Endothelial cell (in vitro differentiated cells): ENCODE data around the gene ZNF473. TPM values are rescaled to one million over a fixed set of nuclear protein-coding genes. Genes with fewer than 3 reads are reported as not detected.

Experiments used
- DNase-seq: peaks from one replicate; pipeline ENCODE4 v3.0.0; 2021; ENCODE audit warnings: low spot score
- H3K27ac Mint-ChIP-seq: one replicate; pipeline ENCODE4 v1.8.0; 2021; ENCODE audit warnings: mixed read lengths, inconsistent platforms; ENCODE audit not compliant: unreplicated experiment
- H3K27me3 Mint-ChIP-seq: one replicate; pipeline ENCODE4 v1.8.0; 2021; ENCODE audit warnings: mild to moderate bottlenecking, moderate library complexity, mixed read lengths, inconsistent platforms; ENCODE audit not compliant: unreplicated experiment
- H3K36me3 Mint-ChIP-seq: one replicate; pipeline ENCODE4 v1.8.0; 2021; ENCODE audit warnings: mild to moderate bottlenecking, low read depth, mixed read lengths, inconsistent platforms; ENCODE audit not compliant: unreplicated experiment
- H3K4me1 Mint-ChIP-seq: one replicate; pipeline ENCODE4 v1.8.0; 2021; ENCODE audit warnings: mild to moderate bottlenecking, mixed read lengths, inconsistent platforms; ENCODE audit not compliant: unreplicated experiment
- H3K4me3 Mint-ChIP-seq: one replicate; pipeline ENCODE4 v1.8.0; 2021; ENCODE audit warnings: mild to moderate bottlenecking, mixed read lengths, inconsistent platforms; ENCODE audit not compliant: unreplicated experiment
- H3K9me3 Mint-ChIP-seq: one replicate; pipeline ENCODE4 v1.8.0; 2021; ENCODE audit warnings: mixed read lengths, inconsistent platforms; ENCODE audit not compliant: unreplicated experiment
- total RNA-seq: library from RNA; stranded (reverse); fragmentation: NEBNext Ultra II Directional; extraction: Animal tissue kit (Norgen Biotek cat#: 25700); gene quantifications from one replicate; pipeline ENCODE4 v1.2.1, GENCODE V29; 2021; ENCODE audit not compliant: unreplicated experiment
- TF ChIP-seq, protein P1 (sequence below): fragments of 200-600 bp; sonication (generic); IDR thresholded peaks from one replicate; pipeline ENCODE4 v1.5.0; 2021; ENCODE audit warnings: antibody characterized with exemption; ENCODE audit not compliant: unreplicated experiment

ZNF473 gene
- total RNA-seq, 1 donor from 2014 or later, result 10.9 TPM

DNA sequence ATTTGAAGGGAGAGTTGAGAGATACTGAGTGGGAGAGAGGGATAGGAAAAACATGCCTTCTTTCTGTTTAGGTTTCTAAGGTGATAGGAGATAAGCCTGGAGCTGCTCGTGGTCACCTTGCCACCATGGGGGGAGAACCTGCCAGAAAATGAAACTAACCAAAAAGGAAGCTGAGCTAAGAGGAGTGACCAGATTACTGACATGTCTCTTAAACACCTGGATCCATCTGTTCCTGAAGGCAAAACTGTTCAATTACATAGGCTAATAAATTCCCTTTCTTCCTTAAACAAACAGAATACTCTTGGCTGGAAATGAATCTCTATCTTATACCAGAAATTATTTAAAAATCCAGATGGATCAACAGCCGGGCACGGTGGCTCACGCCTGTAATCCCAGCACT lies 27.3 kb downstream of the ZNF473 start:
- TF ChIP-seq, protein P1, sequence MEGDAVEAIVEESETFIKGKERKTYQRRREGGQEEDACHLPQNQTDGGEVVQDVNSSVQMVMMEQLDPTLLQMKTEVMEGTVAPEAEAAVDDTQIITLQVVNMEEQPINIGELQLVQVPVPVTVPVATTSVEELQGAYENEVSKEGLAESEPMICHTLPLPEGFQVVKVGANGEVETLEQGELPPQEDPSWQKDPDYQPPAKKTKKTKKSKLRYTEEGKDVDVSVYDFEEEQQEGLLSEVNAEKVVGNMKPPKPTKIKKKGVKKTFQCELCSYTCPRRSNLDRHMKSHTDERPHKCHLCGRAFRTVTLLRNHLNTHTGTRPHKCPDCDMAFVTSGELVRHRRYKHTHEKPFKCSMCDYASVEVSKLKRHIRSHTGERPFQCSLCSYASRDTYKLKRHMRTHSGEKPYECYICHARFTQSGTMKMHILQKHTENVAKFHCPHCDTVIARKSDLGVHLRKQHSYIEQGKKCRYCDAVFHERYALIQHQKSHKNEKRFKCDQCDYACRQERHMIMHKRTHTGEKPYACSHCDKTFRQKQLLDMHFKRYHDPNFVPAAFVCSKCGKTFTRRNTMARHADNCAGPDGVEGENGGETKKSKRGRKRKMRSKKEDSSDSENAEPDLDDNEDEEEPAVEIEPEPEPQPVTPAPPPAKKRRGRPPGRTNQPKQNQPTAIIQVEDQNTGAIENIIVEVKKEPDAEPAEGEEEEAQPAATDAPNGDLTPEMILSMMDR, result no peak
- Mint-ChIP-seq H3K9me3 (peaks cover 10% of the 10 kb centered on the region), H3K4me1 (no peaks in the 10 kb centered on the region), H3K4me3 (no peak overlapping the region), H3K36me3 (peaks cover 20% of the 10 kb centered on the region), H3K27ac (no peak overlapping the region), H3K27me3 (no peaks in the 10 kb centered on the region)
- DNase-seq, result no peak

DNA sequence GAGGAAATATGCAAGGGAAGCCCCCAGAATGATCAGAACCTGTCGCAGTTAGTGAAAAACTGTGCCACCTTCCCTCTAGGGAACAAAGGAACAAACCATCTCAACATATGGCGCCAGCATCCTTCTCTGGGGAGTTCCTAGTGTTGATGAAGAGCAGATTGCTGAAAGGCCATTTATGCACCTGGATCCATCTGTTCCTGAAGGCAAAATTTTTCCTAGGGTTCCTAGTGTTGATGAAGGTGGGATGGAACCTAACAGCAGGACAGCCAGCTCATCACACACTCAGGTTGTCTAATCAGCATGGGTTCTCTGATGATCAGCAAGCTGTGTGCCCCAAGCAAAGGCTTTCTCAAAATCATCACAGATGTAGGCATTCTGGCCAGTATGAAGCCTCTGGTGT lies 32.6 kb downstream of the ZNF473 start:
- no peak for DNase-seq

DNA sequence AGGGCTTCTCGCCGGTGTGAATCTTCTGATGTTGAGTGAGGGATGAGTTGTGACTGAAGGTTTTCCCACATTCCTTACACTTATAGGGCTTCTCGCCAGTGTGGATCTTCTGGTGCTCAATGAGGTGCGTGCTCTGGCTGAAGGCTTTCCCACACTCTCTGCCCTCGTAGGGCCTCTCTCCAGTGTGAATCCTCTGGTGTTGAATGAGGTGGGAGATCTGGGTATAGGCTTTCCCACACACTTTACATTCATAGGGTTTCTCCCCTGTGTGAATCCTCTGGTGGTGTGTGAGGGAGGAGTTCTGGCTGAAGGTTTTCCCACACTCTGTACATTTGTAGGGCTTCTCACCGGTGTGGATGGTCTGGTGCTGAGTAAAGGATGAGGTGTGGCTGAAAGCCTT lies 33.2 kb downstream of the ZNF473 start:
- Mint-ChIP-seq H3K27ac (no peak overlapping the region), H3K36me3 (peaks cover 14% of the 10 kb centered on the region), H3K4me3 (no peak overlapping the region), H3K9me3 (peaks cover 25% of the 10 kb centered on the region), H3K27me3 (peaks cover 2% of the 10 kb centered on the region), H3K4me1 (no peaks in the 10 kb centered on the region)
- TF ChIP-seq, protein P1, result no peak
- no peak for DNase-seq

More for the DNA sequence above, 32.6 kb downstream of the ZNF473 start:
- Mint-ChIP-seq H3K27me3 (peaks cover 2% of the 10 kb centered on the region), H3K9me3 (peaks cover 23% of the 10 kb centered on the region), H3K4me1 (no peaks in the 10 kb centered on the region), H3K36me3 (peaks cover 14% of the 10 kb centered on the region), H3K27ac (no peak overlapping the region), H3K4me3 (no peak overlapping the region)
- TF ChIP-seq, protein P1, result no peak

DNA sequence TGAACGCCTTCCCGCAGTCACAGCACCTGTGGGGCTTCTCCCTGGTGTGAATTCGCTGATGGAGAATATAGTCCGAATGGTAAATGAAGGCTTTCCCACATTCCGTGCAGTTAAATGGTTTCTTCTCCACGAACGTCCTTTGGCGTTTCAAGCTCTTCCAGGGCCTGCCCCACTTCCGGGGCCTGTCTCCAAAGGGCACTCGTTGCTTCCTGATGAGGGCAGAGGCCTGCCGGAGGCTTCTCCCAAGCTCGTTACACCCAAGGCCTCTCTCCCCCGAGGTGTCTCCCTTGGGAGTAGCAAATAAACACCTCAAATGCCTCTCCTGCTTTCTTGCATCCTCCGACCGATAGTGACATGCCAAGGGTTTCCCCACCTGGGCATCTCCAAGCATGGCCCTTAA lies 34.3 kb downstream of the ZNF473 start:
- TF ChIP-seq, protein P1, result no peak
- no peak for DNase-seq
- no peaks in the 10 kb centered on the region for H3K4me1 Mint-ChIP-seq
- peaks cover 35% of the 10 kb centered on the region for H3K9me3 Mint-ChIP-seq
- H3K36me3 Mint-ChIP-seq, result peaks cover 14% of the 10 kb centered on the region
- H3K27me3 Mint-ChIP-seq, result peaks cover 2% of the 10 kb centered on the region
- H3K27ac Mint-ChIP-seq, result no peak overlapping the region
- peak overlapping the region; percentile 49 for H3K4me3 Mint-ChIP-seq

DNA sequence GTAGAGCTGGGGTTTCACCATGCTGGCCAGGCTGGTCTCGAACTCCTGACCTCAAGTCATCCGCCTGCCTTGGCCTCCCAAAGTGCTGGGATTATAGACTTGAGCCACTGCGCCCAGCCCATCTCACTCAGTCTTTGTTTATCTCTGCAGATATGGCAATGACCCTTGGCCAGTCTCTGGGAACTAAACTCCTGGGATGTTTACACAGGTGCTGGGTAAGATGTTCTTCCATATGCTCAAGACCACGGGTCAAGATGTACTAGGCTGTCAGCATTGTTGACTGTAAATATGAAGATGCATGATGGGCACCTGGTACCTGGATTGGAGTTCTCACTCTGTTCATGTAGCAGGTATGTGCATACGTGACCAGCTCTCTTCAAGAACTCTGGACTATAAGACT lies 35.8 kb downstream of the ZNF473 start:
- Mint-ChIP-seq H3K27ac (no peak overlapping the region), H3K4me1 (no peaks in the 10 kb centered on the region)
- TF ChIP-seq, protein P1, result no peak

More for the DNA sequence above, 35.8 kb downstream of the ZNF473 start:
- Mint-ChIP-seq H3K9me3 (peaks cover 35% of the 10 kb centered on the region), H3K4me3 (no peak overlapping the region), H3K27me3 (peaks cover 2% of the 10 kb centered on the region), H3K36me3 (peaks cover 22% of the 10 kb centered on the region)
- no peak for DNase-seq
